BLaER1 treated with 17β-estradiol and CSF1 and Interleukin-3, amounts not matched to agents 10 nM and 100 nM (cell line): ENCODE measurements around the gene ARHGEF6.

ENCODE experiments used
- H3K27ac ChIP-seq, 11 experiments: shearing (Covaris generic); formaldehyde crosslinking; 2 replicates each; pipeline ENCODE4 v1.8.1; 2022
- H3K27me3 ChIP-seq, 11 experiments: shearing (Covaris generic); formaldehyde crosslinking; 2 replicates each; pipeline ENCODE4 v1.8.1; 2022
- H3K36me3 ChIP-seq, 11 experiments: shearing (Covaris generic); formaldehyde crosslinking; 2 replicates each; pipeline ENCODE4 v1.8.1; 2022
- H3K4me1 ChIP-seq, 10 experiments: shearing (Covaris generic); formaldehyde crosslinking; 2 replicates each; pipeline ENCODE4 v1.8.1; 2022
- H3K4me2 ChIP-seq, 11 experiments: shearing (Covaris generic); formaldehyde crosslinking; 2 replicates each; pipeline ENCODE4 v1.8.1; 2022
- H3K4me3 ChIP-seq, 10 experiments: shearing (Covaris generic); formaldehyde crosslinking; 2 replicates each; pipeline ENCODE4 v1.8.1; 2022
- H3K9ac ChIP-seq, 11 experiments: shearing (Covaris generic); formaldehyde crosslinking; 2 replicates each; pipeline ENCODE4 v1.8.1; 2022
- H3K9me3 ChIP-seq, 11 experiments: shearing (Covaris generic); formaldehyde crosslinking; replicated peaks in 1 of 11; 2 replicates each; pipeline ENCODE4 v1.8.1; 2022
- H4K20me1 ChIP-seq, 11 experiments: shearing (Covaris generic); formaldehyde crosslinking; 2 replicates each; pipeline ENCODE4 v1.8.1; 2022
- Cebpa-rat ChIP-seq, 11 experiments: shearing (Covaris generic); IDR thresholded peaks; 2 replicates each; pipeline ENCODE4 v1.8.1; 2022

Gene ARHGEF6

DNA sequence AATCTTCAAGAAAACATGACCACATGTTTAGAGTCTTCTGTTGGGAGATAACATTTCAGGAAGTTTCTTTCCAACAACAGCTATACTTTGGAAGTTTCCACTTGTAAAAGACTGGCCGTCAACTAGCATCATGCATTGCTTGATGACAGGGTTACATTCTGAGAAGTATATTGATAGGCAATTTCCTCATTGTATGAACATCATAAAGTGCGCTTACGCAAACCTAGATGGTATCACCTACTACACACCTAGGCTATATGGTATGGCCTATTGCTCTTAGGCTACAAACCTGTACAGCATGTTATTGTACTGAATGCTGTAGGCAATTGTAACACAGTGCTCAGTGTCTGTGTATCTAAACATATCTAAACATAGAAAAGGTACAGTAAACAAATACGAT lies 158.2 kb downstream of the ARHGEF6 start:
- Histone ChIP-seq H3K27ac (no peak overlapping the region), H3K9me3 (peaks cover 0 to 15% (median 8%) of the 10 kb centered on the region in 11 experiments; a peak in 3 of 22 replicates), H3K27me3 (peaks cover 81 to 100% (median 97%) of the 10 kb centered on the region in 11 experiments), H3K4me2 (no peak overlapping the region), H3K36me3 (no peaks in the 10 kb centered on the region), H3K4me1 (peaks cover 0 to 25% (median 13%) of the 10 kb centered on the region in 10 experiments; a peak in 13 of 20 replicates), H4K20me1 (no peaks in the 10 kb centered on the region), H3K4me3 (no peak overlapping the region), H3K9ac (no peak overlapping the region)
- TF ChIP-seq Cebpa-rat (IDR thresholded peaks at IDR 0.05): no peak

DNA sequence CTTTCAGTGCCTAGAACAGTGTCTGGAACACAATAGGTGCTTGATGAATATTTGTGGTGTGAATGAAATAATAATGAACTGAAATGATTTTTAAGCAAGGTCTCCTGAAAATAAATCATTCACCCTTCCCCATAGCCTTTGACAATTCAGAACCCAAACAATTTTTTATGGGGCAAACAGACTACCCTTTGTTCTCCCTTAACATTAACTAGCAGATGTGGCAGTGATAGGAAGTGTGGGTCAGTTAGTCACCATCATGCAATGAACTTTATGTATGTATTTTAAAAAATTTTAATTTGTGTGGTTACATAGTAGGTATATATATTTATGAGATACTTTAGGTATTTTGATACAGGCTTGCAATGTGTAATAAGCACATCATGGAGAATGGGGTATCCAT lies 160.0 kb downstream of the ARHGEF6 start:
- TF ChIP-seq Cebpa-rat (IDR thresholded peaks at IDR 0.05): no peak
- H3K36me3 ChIP-seq: no peaks in the 10 kb centered on the region
- peaks cover 79 to 100% (median 95%) of the 10 kb centered on the region in 11 experiments for H3K27me3 ChIP-seq
- peaks cover 0 to 21% (median 12%) of the 10 kb centered on the region in 10 experiments; a peak in 12 of 20 replicates for H3K4me1 ChIP-seq
- no peak overlapping the region for H3K9ac ChIP-seq
- H3K27ac ChIP-seq: no peak overlapping the region
- H3K9me3 ChIP-seq: peaks cover 0 to 15% (median 8%) of the 10 kb centered on the region in 11 experiments; a peak in 3 of 22 replicates
- no peak overlapping the region for H3K4me2 ChIP-seq
- no peaks in the 10 kb centered on the region for H4K20me1 ChIP-seq
- H3K4me3 ChIP-seq: no peak overlapping the region

DNA sequence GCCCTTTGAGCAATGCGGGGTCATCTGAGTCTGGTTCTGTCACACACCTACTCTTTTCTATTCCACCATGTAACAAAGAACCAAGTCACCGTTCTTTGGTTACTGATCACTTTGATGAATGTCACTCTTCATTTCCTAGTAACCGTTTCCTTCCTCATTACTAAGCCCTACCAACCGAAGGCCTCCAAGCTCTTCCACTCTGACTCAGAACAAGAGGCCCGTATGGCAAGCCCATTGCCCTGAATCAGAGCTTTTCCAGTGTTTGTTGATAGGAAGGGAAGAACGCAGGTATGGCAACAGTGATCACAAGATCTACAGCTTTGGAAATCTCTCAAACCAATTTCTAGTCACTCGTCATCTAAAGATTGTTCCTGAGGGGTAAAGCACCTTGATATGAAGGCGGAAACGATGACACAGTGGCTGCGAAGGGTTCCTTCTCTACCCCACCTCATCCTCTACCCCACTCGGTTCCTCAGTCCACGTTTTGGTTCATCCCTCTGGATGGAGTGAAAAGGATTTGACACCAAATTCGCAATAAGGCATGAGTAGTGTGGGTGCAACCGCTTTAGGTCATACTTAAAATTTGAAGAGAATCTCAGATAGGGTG lies 160.7 kb downstream of the ARHGEF6 start:
- Histone ChIP-seq H3K27me3 (peaks cover 79 to 100% (median 95%) of the 10 kb centered on the region in 11 experiments), H3K4me2 (peak overlapping the region in 9 of 11 experiments; percentile 1 to 36 (median 11); a peak in 12 of 22 replicates)
- TF ChIP-seq Cebpa-rat (IDR thresholded peaks at IDR 0.05): no peak

DNA sequence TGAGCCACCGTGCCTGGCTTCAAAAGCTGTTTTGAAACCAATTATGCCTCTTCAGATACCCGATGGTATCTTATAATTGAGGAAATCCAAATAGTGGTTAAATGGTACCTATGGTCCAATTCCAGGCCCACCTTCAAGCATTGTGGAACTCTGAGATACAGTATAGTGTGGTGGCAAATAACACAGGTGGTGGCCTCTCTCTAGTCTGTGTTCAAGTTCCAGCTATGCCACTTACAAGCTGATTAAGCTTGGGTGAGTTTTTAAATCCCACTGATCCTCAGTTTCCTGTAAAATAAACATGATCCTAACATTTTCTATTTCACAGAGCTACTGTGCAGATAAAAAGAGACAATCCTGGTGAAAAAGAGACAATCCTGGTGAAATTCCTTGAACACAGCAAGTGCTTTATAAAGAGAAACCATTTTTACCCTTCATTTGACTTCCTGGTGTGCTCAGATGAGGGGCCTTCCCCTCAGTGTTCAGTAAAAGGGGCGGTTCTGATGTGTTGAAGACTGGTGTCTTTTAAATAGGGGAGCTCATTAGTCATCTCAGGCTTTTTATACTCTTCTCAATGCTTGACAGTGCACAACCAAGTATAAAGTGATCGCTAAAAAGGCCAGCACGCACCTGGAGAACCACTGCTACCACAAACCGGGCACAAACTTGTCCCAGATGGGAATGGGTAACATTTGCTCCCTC lies 163.6 kb downstream of the ARHGEF6 start:
- Histone ChIP-seq H3K27me3 (peaks cover 76 to 97% (median 86%) of the 10 kb centered on the region in 11 experiments), H3K4me2 (peak overlapping the region in 7 of 11 experiments; percentile 2 to 47 (median 19); a peak in 9 of 22 replicates), H3K27ac (peak overlapping the region in 1 of 11 experiments; percentile 14; a peak in 1 of 22 replicates), H3K36me3 (no peaks in the 10 kb centered on the region), H3K4me1 (peaks cover 0 to 21% (median 12%) of the 10 kb centered on the region in 10 experiments; a peak in 12 of 20 replicates), H3K4me3 (no peak overlapping the region), H3K9ac (no peak overlapping the region), H4K20me1 (no peaks in the 10 kb centered on the region), H3K9me3 (peaks cover 0 to 15% (median 8%) of the 10 kb centered on the region in 11 experiments; a peak in 3 of 22 replicates)
- no peak for TF ChIP-seq Cebpa-rat (IDR thresholded peaks at IDR 0.05)

More for the DNA sequence above, 160.7 kb downstream of the ARHGEF6 start:
- Histone ChIP-seq H3K4me1 (peaks cover 0 to 21% (median 12%) of the 10 kb centered on the region in 10 experiments; a peak in 12 of 20 replicates), H3K9me3 (peaks cover 0 to 15% (median 8%) of the 10 kb centered on the region in 11 experiments; a peak in 3 of 22 replicates), H4K20me1 (no peaks in the 10 kb centered on the region), H3K4me3 (no peak overlapping the region), H3K9ac (no peak overlapping the region), H3K36me3 (no peaks in the 10 kb centered on the region), H3K27ac (no peak overlapping the region)
